MM.1S (cell line): Measurements from ENCODE around the gene ASPSCR1.

Experiments
- DNase-seq: peaks from one replicate; pipeline ENCODE4 v3.0.0-alpha.2; 2015
- H2AFZ ChIP-seq: fragments of 300-600 bp; sonication (generic); 2 replicates; pipeline ENCODE4 v1.6.0; 2016; ENCODE audit warnings: antibody characterized with exemption, low read length
- H3F3A ChIP-seq: fragments of 300-600 bp; sonication (generic); 2 replicates; pipeline ENCODE4 v1.6.1; 2016; ENCODE audit warnings: mild to moderate bottlenecking, antibody characterized with exemption, low read length, moderate library complexity, mixed read lengths; ENCODE audit not compliant: insufficient read depth
- H3K27ac ChIP-seq: fragments of 300-600 bp; sonication (generic); 2 replicates; pipeline ENCODE4 v1.5.1; 2016; ENCODE audit warnings: mild to moderate bottlenecking, low read length
- H3K27me3 ChIP-seq: fragments of 300-600 bp; sonication (generic); replicated peaks from 2 replicates; pipeline ENCODE4 v1.6.0; 2016; ENCODE audit warnings: low read length; ENCODE audit not compliant: insufficient read depth
- H3K36me3 ChIP-seq: fragments of 300-600 bp; sonication (generic); replicated peaks from 2 replicates; pipeline ENCODE4 v1.6.1; 2016; ENCODE audit warnings: mild to moderate bottlenecking, low read length, mixed read lengths; ENCODE audit not compliant: insufficient read depth
- H3K4me1 ChIP-seq: fragments of 300-600 bp; sonication (generic); 2 replicates; pipeline ENCODE4 v1.6.1; 2016; ENCODE audit warnings: low read length, mixed read lengths
- H3K4me2 ChIP-seq: fragments of 300-600 bp; sonication (generic); 2 replicates; pipeline ENCODE4 v1.6.0; 2016; ENCODE audit warnings: low read depth, low read length
- H3K4me3 ChIP-seq: fragments of 300-600 bp; sonication (generic); 2 replicates; pipeline ENCODE4 v1.5.1; 2016; ENCODE audit warnings: low read length, mixed read lengths
- H3K79me2 ChIP-seq: fragments of 300-600 bp; sonication (generic); 2 replicates; pipeline ENCODE4 v1.6.1; 2016; ENCODE audit warnings: mixed run types, low read length, mixed read lengths
- H3K9ac ChIP-seq: fragments of 300-600 bp; sonication (generic); 2 replicates; pipeline ENCODE4 v1.6.1; 2016; ENCODE audit warnings: low read length, mixed read lengths
- H3K9me2 ChIP-seq: fragments of 300-600 bp; sonication (generic); replicated peaks from 2 replicates; pipeline ENCODE4 v1.6.1; 2016; ENCODE audit warnings: mild to moderate bottlenecking, low read length, mixed read lengths; ENCODE audit not compliant: insufficient read depth
- H3K9me3 ChIP-seq: fragments of 300-600 bp; sonication (generic); replicated peaks from 2 replicates; pipeline ENCODE4 v1.6.1; 2016; ENCODE audit warnings: mild to moderate bottlenecking, low read length, mixed read lengths; ENCODE audit not compliant: insufficient read depth
- H4K20me1 ChIP-seq: fragments of 300-600 bp; sonication (generic); 2 replicates; pipeline ENCODE4 v1.6.1; 2016; ENCODE audit warnings: mild to moderate bottlenecking, low read length, moderate library complexity, mixed read lengths; ENCODE audit not compliant: insufficient read depth
- EZH2 ChIP-seq: fragments of 300-600 bp; sonication (generic); optimal IDR thresholded peaks from 2 replicates; pipeline ENCODE3; 2017; ENCODE audit warnings: low read depth, mild to moderate bottlenecking, antibody characterized with exemption, low read length, mixed read lengths
- EZH2phosphoT487 ChIP-seq: fragments of 300-600 bp; sonication (generic); IDR thresholded peaks from 2 replicates; pipeline ENCODE4 v1.6.1; 2018; ENCODE audit warnings: antibody characterized with exemption, low read length
- TF ChIP-seq, protein P1 (sequence below): fragments of 300-600 bp; sonication (generic); IDR thresholded peaks from 2 replicates; pipeline ENCODE4 v1.5.1; 2016; ENCODE audit warnings: antibody characterized with exemption, low read length, mixed read lengths

ASPSCR1 gene

DNA sequence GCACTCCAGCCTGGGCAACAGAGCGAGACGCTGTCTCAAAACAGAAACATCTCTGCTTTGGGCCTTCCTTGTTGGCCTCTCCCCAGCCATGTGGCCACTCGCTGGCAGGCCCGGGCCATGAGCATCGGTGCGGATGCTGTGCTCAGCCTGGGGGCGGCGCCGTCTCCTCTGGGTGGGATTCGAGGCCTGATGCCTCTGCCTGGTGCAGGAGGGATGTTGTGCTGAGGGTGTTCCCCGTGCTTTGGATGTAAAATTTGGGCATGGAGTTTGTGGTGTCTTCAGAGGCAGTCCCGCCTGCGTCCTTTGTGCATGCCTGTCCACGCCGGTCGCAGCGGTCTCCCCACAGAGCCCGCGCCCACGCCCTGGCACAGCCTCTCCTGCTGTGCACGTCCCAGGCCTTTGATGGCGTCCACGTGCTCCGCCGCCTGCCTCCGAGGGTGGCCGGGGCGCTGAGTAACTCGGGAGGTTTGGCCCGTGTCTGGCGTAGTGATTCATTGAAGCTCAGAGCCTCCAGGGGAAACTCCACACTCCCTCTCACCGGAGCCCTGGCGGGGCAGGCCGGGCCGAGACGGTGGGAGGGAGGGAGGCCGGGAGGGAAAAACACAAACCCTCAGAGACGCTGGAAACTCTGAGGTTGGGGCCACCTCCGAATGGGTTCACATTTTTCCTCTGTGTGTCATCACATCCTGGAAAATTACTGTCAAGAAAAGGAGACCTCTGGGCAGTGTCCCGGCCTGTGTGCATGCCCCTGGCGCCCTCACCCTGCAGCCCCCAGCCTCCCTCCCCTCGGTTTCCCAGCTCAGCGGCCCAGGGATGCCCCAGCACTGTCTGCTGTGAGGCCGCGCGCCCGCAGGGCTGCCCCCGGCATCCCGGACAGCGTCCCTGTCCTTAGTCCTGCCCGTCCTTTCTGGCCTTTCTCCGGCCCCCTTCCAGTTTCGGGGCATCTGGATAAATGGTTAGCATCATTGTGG, 26.3 kb downstream of the ASPSCR1 start:
- H2AFZ ChIP-seq = no peak overlapping the region
- no peak overlapping the region for H3K27ac ChIP-seq
- H3K4me1 ChIP-seq = no peaks in the 10 kb centered on the region
- H4K20me1 ChIP-seq = no peaks in the 10 kb centered on the region
- no peaks in the 10 kb centered on the region for H3K9me2 ChIP-seq
- no peak overlapping the region for H3K4me2 ChIP-seq
- no peaks in the 10 kb centered on the region for H3K27me3 ChIP-seq
- H3K9me3 ChIP-seq = no peaks in the 10 kb centered on the region
- H3F3A ChIP-seq = no peaks in the 10 kb centered on the region
- H3K4me3 ChIP-seq = no peak overlapping the region
- no peaks in the 10 kb centered on the region for H3K79me2 ChIP-seq
- no peaks in the 10 kb centered on the region for H3K36me3 ChIP-seq
- TF ChIP-seq EZH2phosphoT487 = no peak
- TF ChIP-seq, protein P1, sequence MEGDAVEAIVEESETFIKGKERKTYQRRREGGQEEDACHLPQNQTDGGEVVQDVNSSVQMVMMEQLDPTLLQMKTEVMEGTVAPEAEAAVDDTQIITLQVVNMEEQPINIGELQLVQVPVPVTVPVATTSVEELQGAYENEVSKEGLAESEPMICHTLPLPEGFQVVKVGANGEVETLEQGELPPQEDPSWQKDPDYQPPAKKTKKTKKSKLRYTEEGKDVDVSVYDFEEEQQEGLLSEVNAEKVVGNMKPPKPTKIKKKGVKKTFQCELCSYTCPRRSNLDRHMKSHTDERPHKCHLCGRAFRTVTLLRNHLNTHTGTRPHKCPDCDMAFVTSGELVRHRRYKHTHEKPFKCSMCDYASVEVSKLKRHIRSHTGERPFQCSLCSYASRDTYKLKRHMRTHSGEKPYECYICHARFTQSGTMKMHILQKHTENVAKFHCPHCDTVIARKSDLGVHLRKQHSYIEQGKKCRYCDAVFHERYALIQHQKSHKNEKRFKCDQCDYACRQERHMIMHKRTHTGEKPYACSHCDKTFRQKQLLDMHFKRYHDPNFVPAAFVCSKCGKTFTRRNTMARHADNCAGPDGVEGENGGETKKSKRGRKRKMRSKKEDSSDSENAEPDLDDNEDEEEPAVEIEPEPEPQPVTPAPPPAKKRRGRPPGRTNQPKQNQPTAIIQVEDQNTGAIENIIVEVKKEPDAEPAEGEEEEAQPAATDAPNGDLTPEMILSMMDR = no peak
- H3K9ac ChIP-seq = no peak overlapping the region
- DNase-seq = no peak

DNA sequence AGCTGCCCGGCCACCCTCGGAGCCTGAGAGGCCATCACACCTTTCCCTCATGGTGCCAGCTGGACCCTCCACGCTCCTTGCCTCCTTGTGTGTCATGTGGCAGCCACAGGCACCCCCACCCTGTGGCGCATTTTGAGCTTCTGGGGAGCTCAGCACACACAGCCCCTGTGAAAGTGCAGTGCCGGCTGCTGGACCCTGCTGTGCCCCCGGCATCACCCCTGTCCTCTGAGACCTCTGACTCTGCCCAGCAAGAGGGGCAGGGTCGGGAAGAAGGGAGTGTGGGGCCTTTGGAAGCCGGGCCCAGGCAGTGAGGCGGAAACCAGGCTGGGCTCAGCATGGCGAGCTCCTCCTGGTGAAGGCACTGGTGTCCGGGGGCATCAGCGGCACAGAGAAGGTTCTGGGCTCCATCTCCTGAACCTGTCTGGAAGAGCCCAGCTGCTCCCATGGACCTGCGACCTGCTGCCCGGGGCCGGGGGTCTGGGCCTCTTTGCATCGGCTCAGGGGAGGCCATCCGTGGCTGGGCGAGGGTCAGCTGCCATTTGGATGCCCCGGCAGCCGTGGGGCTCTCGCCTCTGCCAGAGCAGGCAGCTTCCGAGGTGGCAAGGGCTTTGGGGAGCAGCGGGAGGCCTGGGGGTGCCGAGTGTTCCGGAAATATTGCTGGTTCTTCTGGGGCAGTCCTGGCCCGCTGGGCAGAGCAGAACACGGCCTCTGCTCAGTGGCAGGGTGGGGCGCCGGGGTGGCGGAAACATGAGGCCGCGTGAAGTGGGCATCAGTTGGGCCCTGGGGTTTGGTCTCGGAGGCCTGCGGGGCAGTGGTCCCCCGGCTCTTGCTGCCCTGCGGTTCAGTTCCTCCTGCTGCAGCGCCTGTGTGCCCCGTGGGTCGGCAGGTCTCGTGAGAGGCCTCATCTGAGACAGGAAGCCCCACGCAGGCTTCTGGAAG, 27.4 kb downstream of the ASPSCR1 start:
- Histone ChIP-seq H3K27me3 (no peaks in the 10 kb centered on the region), H2AFZ (no peak overlapping the region)

DNA sequence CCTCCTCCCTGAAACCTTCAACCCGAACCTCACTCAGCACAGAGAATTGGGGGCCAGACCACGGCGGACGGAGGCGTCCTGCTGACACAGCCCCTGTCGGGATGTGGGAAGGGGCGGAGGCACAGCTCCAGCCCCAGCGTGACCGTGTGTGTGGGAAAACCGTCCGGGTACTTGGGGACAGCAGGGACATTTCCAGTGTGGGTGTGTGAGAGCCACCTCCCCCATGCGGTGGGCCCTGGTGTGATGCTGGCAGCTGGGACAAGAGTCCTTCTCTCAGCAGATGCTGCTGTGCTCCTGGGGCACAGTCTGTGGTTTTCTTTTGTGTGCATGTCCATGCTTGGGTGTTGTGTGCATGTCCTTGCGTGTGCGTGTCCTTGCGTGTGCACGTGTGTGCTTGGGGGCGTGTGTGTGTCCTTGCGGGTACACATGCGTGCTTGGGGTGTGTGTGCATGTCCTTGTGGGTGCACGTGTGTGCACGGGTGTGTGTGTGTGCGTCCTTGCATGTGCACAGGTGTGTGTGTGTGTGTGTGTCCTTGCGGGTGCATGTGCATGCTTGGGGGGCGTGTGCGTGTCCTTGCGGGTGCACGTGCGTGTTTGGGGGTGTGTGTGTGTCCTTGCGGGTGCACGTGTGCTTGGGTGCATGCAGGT, 28.4 kb downstream of the ASPSCR1 start:
- H3K4me3 ChIP-seq = no peak overlapping the region
- no peaks in the 10 kb centered on the region for H3K4me1 ChIP-seq
- no peak overlapping the region for H3K4me2 ChIP-seq
- H3K79me2 ChIP-seq = no peaks in the 10 kb centered on the region
- no peaks in the 10 kb centered on the region for H3K9me3 ChIP-seq
- H3K9me2 ChIP-seq = no peaks in the 10 kb centered on the region
- no peak overlapping the region for H3K9ac ChIP-seq
- no peaks in the 10 kb centered on the region for H3F3A ChIP-seq
- H3K36me3 ChIP-seq = no peaks in the 10 kb centered on the region
- H2AFZ ChIP-seq = no peak overlapping the region
- DNase-seq = no peak
- no peak overlapping the region for H3K27ac ChIP-seq
- H4K20me1 ChIP-seq = no peaks in the 10 kb centered on the region
- TF ChIP-seq EZH2phosphoT487 = no peak
- TF ChIP-seq, protein P1 = no peak
- no peak for TF ChIP-seq EZH2
- H3K27me3 ChIP-seq = no peaks in the 10 kb centered on the region

More for the DNA sequence above, 27.4 kb downstream of the ASPSCR1 start:
- H3K9me3 ChIP-seq = no peaks in the 10 kb centered on the region
- H3K9me2 ChIP-seq = no peaks in the 10 kb centered on the region
- H3K36me3 ChIP-seq = no peaks in the 10 kb centered on the region
- H3K9ac ChIP-seq = no peak overlapping the region
- H3K4me3 ChIP-seq = no peak overlapping the region
- H4K20me1 ChIP-seq = no peaks in the 10 kb centered on the region
- H3K4me1 ChIP-seq = no peaks in the 10 kb centered on the region
- H3K27ac ChIP-seq = no peak overlapping the region
- H3K4me2 ChIP-seq = no peak overlapping the region
- no peak for DNase-seq
- no peaks in the 10 kb centered on the region for H3K79me2 ChIP-seq
- H3F3A ChIP-seq = no peaks in the 10 kb centered on the region
- TF ChIP-seq EZH2phosphoT487 = no peak
- TF ChIP-seq, protein P1 = no peak
- no peak for TF ChIP-seq EZH2
